Lower leg skin (tissue), 3 donors: ENCODE results near the gene GRAMD4.

Experiments used
- POLR2A ChIP-seq, 2 donors: fragments of 450-650 bp; IDR thresholded peaks; one replicate each; pipeline ENCODE4 v1.6.1; 2016 to 2017; ENCODE audit warnings: antibody characterized with exemption in 2 of 2, mild to moderate bottlenecking in 1 of 2, moderate library complexity in 1 of 2
- TF ChIP-seq, protein P1 (sequence below), 3 donors: fragments of 450-650 bp; IDR thresholded peaks; one replicate each; pipeline ENCODE4 v1.5.1; 2016; ENCODE audit warnings: antibody characterized with exemption in 3 of 3, mild to moderate bottlenecking in 3 of 3, moderate library complexity in 2 of 3

- no peak for TF ChIP-seq POLR2A (IDR thresholded peaks at IDR 0.05)
- TF ChIP-seq, protein P1, sequence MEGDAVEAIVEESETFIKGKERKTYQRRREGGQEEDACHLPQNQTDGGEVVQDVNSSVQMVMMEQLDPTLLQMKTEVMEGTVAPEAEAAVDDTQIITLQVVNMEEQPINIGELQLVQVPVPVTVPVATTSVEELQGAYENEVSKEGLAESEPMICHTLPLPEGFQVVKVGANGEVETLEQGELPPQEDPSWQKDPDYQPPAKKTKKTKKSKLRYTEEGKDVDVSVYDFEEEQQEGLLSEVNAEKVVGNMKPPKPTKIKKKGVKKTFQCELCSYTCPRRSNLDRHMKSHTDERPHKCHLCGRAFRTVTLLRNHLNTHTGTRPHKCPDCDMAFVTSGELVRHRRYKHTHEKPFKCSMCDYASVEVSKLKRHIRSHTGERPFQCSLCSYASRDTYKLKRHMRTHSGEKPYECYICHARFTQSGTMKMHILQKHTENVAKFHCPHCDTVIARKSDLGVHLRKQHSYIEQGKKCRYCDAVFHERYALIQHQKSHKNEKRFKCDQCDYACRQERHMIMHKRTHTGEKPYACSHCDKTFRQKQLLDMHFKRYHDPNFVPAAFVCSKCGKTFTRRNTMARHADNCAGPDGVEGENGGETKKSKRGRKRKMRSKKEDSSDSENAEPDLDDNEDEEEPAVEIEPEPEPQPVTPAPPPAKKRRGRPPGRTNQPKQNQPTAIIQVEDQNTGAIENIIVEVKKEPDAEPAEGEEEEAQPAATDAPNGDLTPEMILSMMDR (IDR thresholded peaks at IDR 0.05): no peak
These were observed 21.7 kb downstream of the GRAMD4 start for GRCh38 chr22:46641811-46642266.
